HG02571 (cell line): ENCODE results near the gene SLC27A3.
A peak's percentile ranks its signal among the peaks of the same experiment; 100 is the strongest.

Experiments
- ATAC-seq: cut with Tn5 transposase; IDR thresholded peaks from one replicate; pipeline ENCODE4 v1.9.1; 2021; ENCODE audit warnings: mild to moderate bottlenecking, moderate library complexity; ENCODE audit not compliant: unreplicated experiment

SLC27A3 gene

DNA sequence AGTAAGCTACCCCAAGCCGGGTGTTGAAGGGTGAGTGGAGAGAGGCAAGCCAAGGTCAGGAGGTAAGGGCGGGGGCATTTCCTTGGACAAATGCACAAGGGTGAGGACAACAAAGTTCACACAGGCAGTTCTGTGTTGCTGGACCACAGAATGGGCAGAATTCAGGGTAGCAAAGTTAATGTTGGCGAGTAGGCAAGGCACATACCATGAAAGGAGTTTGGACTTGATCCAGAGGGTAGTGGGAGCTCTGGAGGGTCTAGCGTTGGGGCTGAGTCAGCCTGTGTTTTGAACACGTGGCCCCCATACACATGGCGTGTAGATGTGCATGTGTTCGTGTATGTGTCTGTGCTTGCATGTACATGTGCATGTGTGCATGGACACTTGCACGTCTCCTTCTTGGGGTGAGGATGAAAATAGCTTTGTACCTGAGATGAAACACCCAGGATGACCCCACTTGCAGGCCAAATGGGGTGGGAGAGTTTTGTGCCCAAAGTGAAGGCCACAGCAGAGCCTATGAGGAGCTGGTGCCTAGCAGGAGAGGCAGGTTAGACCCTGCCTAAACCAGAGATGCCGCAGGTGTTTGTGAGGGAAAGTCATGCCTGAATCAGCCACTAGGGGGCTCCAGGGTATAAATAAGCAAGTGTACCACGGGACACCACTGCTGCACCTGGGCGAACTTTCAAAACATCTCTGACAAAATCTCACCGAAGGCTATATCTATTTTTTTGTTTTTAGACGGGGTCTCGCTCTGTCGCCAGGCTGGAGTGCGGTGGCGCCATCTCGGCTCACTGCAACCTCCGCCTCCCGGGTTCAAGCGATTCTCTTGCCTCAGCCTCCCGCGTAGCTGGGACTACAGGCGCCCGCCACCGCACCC is 21.8 kb downstream of the SLC27A3 start:
- no peak for ATAC-seq

GRCh38 chr1:153798468-153798780 is 23.2 kb downstream of the SLC27A3 start:
- ATAC-seq: no peak

DNA sequence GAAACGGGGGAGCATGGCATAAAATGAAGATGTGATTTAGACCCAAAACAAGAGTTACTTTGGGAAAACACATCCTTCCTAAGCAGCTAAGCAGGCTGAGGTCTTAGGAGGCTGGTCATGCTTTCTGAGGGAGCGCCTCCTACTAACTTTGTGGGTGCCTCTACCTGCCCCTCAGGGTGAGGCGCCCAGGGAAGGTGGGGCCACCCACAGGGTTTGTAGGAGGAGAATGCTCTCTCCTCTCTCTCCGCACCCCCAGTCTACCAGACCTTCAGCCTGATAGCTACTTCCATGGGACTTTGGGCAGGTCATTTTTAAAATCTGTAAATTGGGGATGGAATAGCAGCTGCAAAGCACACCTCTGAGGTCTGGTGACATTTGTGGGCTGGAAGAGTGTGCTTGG is 23.8 kb downstream of the SLC27A3 start:
- ATAC-seq: no peak

DNA sequence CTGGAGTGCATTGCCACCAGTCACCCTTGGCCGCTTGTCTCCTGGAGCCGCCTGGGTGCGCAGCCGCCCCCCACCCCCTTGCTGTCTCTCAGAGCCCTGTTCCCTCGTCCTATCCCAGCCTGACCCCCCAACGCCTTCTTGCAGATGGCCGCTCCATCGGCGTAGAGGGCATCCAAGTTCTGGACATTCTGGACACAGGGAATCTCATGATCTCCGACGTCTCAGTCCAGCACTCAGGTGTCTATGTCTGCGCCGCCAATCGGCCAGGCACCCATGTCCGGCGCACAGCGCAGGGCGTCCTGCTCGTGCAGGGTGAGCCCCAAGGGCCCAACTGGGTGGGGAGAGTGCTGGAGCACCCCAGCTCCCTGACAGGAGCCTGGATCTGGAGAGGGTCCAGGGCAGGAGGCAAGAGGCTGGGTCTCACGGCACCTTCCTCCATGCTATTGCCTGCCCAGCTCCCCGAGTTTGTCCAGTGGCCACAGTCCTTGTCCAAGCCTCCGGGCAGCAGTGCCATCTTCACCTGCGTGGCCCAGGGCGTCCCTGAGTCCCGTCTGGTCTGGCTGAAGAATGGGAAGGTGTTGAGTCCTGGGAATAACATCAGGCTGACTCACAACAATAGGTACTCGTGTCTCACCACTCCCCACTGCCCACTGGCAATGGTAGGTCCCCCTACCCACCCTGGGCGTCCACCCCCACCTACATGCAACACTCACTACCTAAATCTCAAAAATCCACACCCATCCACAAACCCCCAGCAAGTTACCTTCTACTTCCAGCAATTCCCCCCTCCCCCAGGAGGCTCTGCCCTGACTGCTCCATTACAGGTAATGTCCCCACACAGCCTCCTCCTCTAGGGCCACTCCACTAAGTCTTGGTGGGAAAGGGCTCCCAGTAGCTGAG is 24.6 kb downstream of the SLC27A3 start:
- ATAC-seq: no peak

DNA sequence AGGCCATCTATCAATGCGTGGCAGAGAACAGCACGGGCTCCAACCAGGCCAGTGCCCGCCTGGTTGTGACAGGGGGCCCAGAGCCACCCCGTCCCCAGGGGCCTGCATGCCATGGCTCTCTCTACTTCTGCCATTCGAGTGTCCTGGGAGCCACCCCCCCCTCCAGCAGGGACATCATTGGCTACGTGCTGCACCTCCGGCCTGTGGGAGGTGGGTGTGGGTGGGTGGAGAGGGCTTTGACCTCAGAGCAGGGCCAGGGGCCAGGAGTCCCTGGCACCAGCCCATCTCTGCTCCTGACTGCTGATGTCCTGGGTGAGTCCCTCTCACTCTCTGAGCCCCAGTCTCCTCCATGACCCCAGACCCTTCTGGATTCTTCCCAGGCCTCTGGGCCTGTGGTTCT is 25.3 kb downstream of the SLC27A3 start:
- ATAC-seq: no peak

GRCh38 chr1:153801028-153801625 is 25.9 kb downstream of the SLC27A3 start:
- ATAC-seq: no peak

GRCh38 chr1:153801786-153802697 is 26.8 kb downstream of the SLC27A3 start:
- ATAC-seq: no peak

GRCh38 chr1:153803470-153804056 is 28.4 kb downstream of the SLC27A3 start:
- no peak for ATAC-seq

DNA sequence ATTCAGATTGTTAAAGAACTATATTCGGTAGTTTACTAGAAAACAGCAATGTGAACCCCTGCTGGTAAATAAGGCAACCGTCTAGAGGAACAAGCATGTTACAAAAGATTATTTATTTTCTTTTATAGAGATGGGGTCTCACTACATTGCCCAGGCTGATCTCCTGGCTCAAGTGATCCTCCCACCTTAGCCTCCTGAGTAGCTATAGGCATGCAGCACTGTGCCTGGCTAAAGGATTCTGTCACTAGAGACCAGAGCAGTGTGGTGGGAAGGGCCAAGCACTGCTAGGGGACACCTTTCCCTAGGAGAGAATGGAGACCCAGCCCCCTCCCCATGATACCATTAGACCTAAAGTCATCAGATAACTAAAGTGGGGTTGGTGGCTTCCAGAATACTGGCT is 28.9 kb downstream of the SLC27A3 start:
- ATAC-seq: no peak

DNA sequence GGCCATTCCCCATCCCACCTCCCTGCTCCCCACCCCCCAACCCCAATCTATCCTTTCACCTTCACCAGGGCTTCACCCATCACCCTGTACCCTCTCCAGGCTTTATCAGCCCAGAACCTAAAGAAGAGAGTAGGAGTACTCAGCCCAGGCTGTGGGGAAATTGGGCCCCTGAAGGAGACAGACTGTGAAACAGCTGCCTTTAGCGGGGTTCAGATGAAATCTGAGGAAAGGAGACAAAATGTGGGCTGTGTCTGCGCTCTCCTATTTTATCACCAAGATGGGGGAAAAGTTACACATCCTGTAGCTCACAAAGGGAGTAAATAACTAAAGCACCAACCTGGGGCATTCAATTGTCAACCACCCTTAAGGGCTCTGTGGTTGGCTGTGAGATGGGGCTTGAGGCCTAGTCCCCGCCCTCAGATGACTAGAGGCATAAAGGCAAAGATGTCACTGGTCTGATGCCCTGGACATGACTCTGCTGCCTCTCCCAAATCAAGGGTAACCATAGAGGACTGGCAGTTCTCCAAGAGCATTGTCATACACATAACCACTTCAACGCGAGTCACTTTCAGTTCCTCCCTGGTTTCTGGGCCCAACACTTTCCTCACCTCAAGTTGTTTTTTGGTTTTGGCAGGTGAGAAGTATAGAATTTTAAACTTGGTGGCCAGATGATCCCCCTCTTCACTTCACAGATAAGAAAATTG is 30.0 kb downstream of the SLC27A3 start:
- peak; percentile 87 for ATAC-seq

DNA sequence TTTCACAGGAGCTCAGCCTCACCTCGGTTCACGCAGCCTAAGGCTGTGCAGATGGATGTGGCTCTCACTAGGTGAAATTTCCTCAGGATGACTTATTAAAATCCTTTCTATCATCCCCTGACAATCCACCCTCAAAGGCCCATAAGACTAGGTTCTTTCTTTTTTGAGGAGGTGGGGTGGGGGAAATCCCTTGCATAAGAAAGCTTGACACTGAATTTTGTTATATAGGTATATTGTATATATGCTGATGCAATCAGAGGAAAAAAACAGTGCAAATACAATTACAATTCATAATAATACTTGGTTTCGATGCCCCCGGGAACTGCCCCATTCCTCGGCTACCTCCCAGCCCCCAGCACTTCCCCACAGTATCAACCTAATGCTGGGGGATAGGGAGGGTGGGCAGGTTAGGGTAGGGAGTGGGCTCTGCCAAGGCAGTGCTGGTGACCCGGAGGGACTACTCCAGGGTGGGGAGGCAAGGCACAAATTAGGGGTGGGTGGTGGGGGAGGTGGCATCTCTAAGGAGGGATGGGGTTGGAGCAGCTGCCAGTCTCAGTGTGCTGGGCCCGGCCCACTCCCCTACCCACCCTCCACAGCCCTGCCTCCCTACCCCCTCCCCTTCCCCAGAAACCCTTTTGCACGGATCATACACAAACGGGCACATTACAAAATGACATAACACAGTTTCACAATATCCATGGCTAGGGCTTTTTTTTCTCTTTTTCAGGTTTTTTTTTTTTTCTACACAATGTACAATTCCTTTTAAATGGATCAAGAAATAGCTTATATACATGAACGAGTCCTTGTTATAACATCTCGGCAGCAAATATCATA is 30.9 kb downstream of the SLC27A3 start:
- no peak for ATAC-seq

- no peak for ATAC-seq
These were observed 41.2 kb downstream of the SLC27A3 start for GRCh38 chr1:153816283-153816889.

DNA sequence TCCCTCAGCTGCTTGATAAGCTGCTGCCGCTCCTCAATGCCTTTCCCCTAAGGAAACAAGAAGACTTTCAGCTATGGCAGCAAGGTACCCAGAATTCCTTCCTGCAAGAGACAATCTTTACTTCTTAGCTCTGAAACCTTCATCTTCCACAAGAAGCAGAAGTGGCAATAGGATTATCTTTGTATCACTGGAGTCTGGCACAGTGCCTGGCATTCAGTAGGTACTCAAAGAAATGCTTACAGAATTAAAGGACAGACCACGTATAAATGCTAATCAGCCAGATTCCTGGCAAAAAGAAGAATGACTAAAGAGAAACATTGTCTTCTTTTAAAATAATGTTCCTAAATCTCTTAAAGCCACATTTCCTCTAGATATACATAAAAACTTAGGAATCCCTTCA is 43.7 kb downstream of the SLC27A3 start:
- ATAC-seq: no peak

DNA sequence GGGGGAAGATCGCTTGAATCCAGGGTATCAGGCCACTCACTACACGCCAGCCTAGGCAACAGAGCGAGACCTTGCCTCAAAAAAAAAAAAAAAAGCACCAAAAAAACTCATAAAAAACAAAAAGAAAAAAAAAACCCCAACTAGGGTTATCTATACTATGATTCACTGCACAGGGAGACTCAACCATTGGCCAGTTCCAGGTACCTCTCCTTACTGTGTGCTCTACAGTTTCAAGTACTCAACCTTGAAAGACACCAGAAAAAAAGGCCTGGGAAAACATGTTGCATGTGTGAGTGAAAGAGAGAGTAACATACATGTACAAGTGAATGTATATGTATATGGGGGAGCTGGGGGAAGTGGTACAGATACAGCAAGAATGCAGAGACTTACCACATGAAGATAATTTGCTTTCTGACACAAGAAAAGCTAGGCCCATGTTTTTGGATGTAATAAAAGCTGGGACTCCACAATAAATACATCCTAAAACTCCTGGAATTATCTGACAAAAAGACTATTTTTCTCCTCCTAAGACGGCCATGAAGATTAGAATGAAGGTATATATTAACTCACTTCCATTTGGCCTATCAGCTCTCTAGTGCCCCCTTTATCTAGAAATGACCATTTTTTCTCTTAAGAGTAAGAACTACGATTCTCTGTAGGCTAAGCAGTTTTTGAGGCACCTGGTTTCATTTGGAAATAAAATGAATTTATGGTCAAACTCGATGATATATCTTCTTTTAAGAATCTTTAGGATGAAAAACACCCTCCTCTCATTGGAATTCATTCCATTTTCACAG is 52.2 kb downstream of the SLC27A3 start:
- ATAC-seq: no peak
